Tibial artery (tissue), 4 donors: Measurements from ENCODE around the gene MYRIP.

ENCODE experiments used
- DNase-seq, 2 donors: peaks; one replicate each; pipeline ENCODE4 v3.0.0-alpha.2; 2019
- H3K27ac ChIP-seq, 2 donors: fragments of 200-600 bp; sonication (generic) in 1 of 2; 1 replicate in 1 of 2; 2 replicates in 1 of 2; pipeline ENCODE4 v1.5.1; 2018 to 2019; ENCODE audit warnings: mild to moderate bottlenecking in 1 of 2
- H3K27me3 ChIP-seq, 2 donors: fragments of 200-600 bp; sonication (generic) in 1 of 2; one replicate each; pipeline versions ENCODE4 v1.5.1 to v1.6.0; 2016 to 2019
- H3K36me3 ChIP-seq, 3 donors: fragments of 200-600 bp; sonication (generic) in 2 of 3; one replicate each; pipeline ENCODE4 v1.5.1; 2016 to 2019; ENCODE audit warnings: mild to moderate bottlenecking in 2 of 3
- H3K4me1 ChIP-seq, 4 donors: fragments of 200-600 bp; sonication (generic) in 2 of 4; 1 replicate in 3 of 4; 2 replicates in 1 of 4; pipeline ENCODE4 v1.5.1; 2016 to 2019
- H3K4me3 ChIP-seq, 2 donors: fragments of 200-600 bp; sonication (generic) in 1 of 2; 1 replicate in 1 of 2; 2 replicates in 1 of 2; pipeline ENCODE4 v1.5.1; 2018 to 2019; ENCODE audit warnings: mild to moderate bottlenecking in 2 of 2
- H3K9me3 ChIP-seq, 3 donors: fragments of 200-600 bp; sonication (generic) in 1 of 3; one replicate each; pipeline ENCODE4 v1.5.1; 2016 to 2019
- CTCF ChIP-seq, 2 experiments: fragments of 200-600 bp in 1 of 2; fragments of 450-650 bp in 1 of 2; IDR thresholded peaks; one replicate each; pipeline ENCODE4 v1.5.1; 2017 to 2019; ENCODE audit warnings: antibody characterized with exemption in 2 of 2, mild to moderate bottlenecking in 1 of 2, moderate library complexity in 1 of 2
- intact Hi-C: fragments of 100-400 bp; cut with DNase I; formaldehyde crosslinking; loops from one replicate; pipeline ENCODE4 v1.15.0; 2023; ENCODE audit warnings: low total_unique reads

The MYRIP gene

GRCh38 chr3:40302784-40303183, 493.4 kb downstream of the MYRIP start:
- Histone ChIP-seq H3K4me1 (peaks cover 0 to 18% (median 5%) of the 10 kb centered on the region in 4 donors), H3K27ac (peak overlapping the region in 1 of 2 donors; percentile 13), H3K4me3 (no peak overlapping the region), H3K9me3 (no peaks in the 10 kb centered on the region), H3K36me3 (peaks cover 0 to 5% (median 0%) of the 10 kb centered on the region in 3 donors), H3K27me3 (no peaks in the 10 kb centered on the region)
- no peak for DNase-seq
- intact Hi-C loops = no loop called here
- no peak for TF ChIP-seq CTCF (IDR thresholded peaks at IDR 0.05)

GRCh38 chr3:40304352-40304751, 494.9 kb downstream of the MYRIP start:
- Histone ChIP-seq H3K4me1 (peaks cover 0 to 24% (median 12%) of the 10 kb centered on the region in 4 donors), H3K9me3 (no peaks in the 10 kb centered on the region), H3K27me3 (no peaks in the 10 kb centered on the region), H3K27ac (no peak overlapping the region), H3K36me3 (peaks cover 0 to 5% (median 0%) of the 10 kb centered on the region in 3 donors), H3K4me3 (no peak overlapping the region)
- DNase-seq = no peak
- intact Hi-C loops = no loop called here
- TF ChIP-seq CTCF (IDR thresholded peaks at IDR 0.05) = no peak

- Histone ChIP-seq H3K9me3 (no peaks in the 10 kb centered on the region), H3K27me3 (no peaks in the 10 kb centered on the region), H3K36me3 (peaks cover 0 to 4% (median 0%) of the 10 kb centered on the region in 3 donors), H3K27ac (no peak overlapping the region), H3K4me3 (no peak overlapping the region), H3K4me1 (peaks cover 0 to 30% (median 12%) of the 10 kb centered on the region in 4 donors)
- intact Hi-C loops = no loop called here
- TF ChIP-seq CTCF (IDR thresholded peaks at IDR 0.05) = no peak
- no peak for DNase-seq
Measured at GRCh38 chr3:40306336-40306735, 496.9 kb downstream of the MYRIP start.

GRCh38 chr3:40307176-40307575, 497.8 kb downstream of the MYRIP start:
- no peaks in the 10 kb centered on the region for H3K27me3 ChIP-seq
- H3K4me1 ChIP-seq = peaks cover 0 to 35% (median 15%) of the 10 kb centered on the region in 4 donors
- no peak overlapping the region for H3K27ac ChIP-seq
- no peak for DNase-seq
- TF ChIP-seq CTCF (IDR thresholded peaks at IDR 0.05) = no peak
- intact Hi-C loops = no loop called here
- no peaks in the 10 kb centered on the region for H3K9me3 ChIP-seq
- H3K36me3 ChIP-seq = peaks cover 0 to 12% (median 2%) of the 10 kb centered on the region in 3 donors
- H3K4me3 ChIP-seq = no peak overlapping the region

- peaks cover 12 to 28% (median 17%) of the 10 kb centered on the region in 3 donors for H3K36me3 ChIP-seq
- H3K27ac ChIP-seq = peak overlapping the region; percentile 96 to 97
- peak overlapping the region; percentile 88 to 96 for H3K4me3 ChIP-seq
- H3K9me3 ChIP-seq = no peaks in the 10 kb centered on the region
- H3K4me1 ChIP-seq = peaks cover 0 to 31% (median 13%) of the 10 kb centered on the region in 4 donors
- H3K27me3 ChIP-seq = no peaks in the 10 kb centered on the region
- no peak for DNase-seq
- TF ChIP-seq CTCF (IDR thresholded peaks at IDR 0.05) = no peak
- intact Hi-C loops = no loop called here
Measured at GRCh38 chr3:40308725-40309417, 499.5 kb downstream of the MYRIP start.
